CD14-positive monocyte (primary cell): Measurements from ENCODE around the gene PIANP. TPM values are rescaled to one million over a fixed set of nuclear protein-coding genes. Genes with fewer than 3 reads are reported as not detected.
A peak's percentile ranks its signal among the peaks of the same experiment; 100 is the strongest.

ENCODE experiments used
- DNase-seq, 3 donors: peaks; one replicate each; pipeline ENCODE4 v3.0.0-alpha.2; 2011 to 2022
- H2AFZ ChIP-seq: 2 replicates; pipeline ENCODE4 v1.6.0; 2012; ENCODE audit warnings: mild to moderate bottlenecking, low read depth, low read length, inconsistent platforms; ENCODE audit not compliant: insufficient read depth, poor library complexity, severe bottlenecking
- H3K27ac ChIP-seq, 2 donors: 1 replicate in 1 of 2; 2 replicates in 1 of 2; pipeline ENCODE4 v1.5.1; 2012 to 2013; ENCODE audit warnings: low read length in 2 of 2, control low read depth in 1 of 2, inconsistent platforms in 1 of 2, low read depth in 1 of 2, mild to moderate bottlenecking in 1 of 2
- H3K27me3 ChIP-seq, 2 donors: one replicate each; pipeline versions ENCODE4 v1.6.0 to v1.6.1; 2011 to 2013; ENCODE audit warnings: low read length in 2 of 2; ENCODE audit not compliant: control insufficient read depth in 2 of 2, insufficient read depth in 2 of 2
- H3K36me3 ChIP-seq, 2 donors: replicated peaks in 1 of 2; 1 replicate in 1 of 2; 2 replicates in 1 of 2; pipeline versions ENCODE4 v1.5.1 to v1.6.1; 2012 to 2013; ENCODE audit warnings: low read length in 2 of 2, control low read depth in 1 of 2, inconsistent platforms in 1 of 2, mild to moderate bottlenecking in 1 of 2; ENCODE audit not compliant: insufficient read depth in 2 of 2, control insufficient read depth in 1 of 2
- H3K4me1 ChIP-seq, 2 donors: 1 replicate in 1 of 2; 2 replicates in 1 of 2; pipeline versions ENCODE4 v1.5.1 to v1.6.1; 2012 to 2013; ENCODE audit warnings: low read length in 2 of 2, control low read depth in 1 of 2, inconsistent platforms in 1 of 2, mild to moderate bottlenecking in 1 of 2, moderate library complexity in 1 of 2; ENCODE audit not compliant: insufficient read depth in 2 of 2, control insufficient read depth in 1 of 2
- H3K4me2 ChIP-seq: replicated peaks from 2 replicates; pipeline ENCODE3; 2012; ENCODE audit warnings: low read length, moderate library complexity, mild to moderate bottlenecking; ENCODE audit not compliant: poor library complexity, severe bottlenecking; ENCODE audit errors: extremely low read depth
- H3K4me3 ChIP-seq, 3 experiments: fragments of 200-600 bp in 1 of 3; sonication (generic) in 1 of 3; replicated peaks in 1 of 3; 1 replicate in 2 of 3; 2 replicates in 1 of 3; pipeline ENCODE4 v1.5.1; 2011 to 2013; ENCODE audit warnings: low read length in 3 of 3, mild to moderate bottlenecking in 3 of 3, control low read depth in 2 of 3, low read depth in 2 of 3, inconsistent platforms in 1 of 3, moderate library complexity in 1 of 3
- H3K79me2 ChIP-seq: 2 replicates; pipeline ENCODE4 v1.6.0; 2012; ENCODE audit warnings: mild to moderate bottlenecking, control low read depth, inconsistent platforms, low read length, moderate library complexity; ENCODE audit not compliant: insufficient read depth
- H3K9ac ChIP-seq: 2 replicates; pipeline ENCODE4 v1.6.0; 2017; ENCODE audit warnings: low read length, mild to moderate bottlenecking; ENCODE audit not compliant: insufficient read depth, poor library complexity, severe bottlenecking
- H3K9me3 ChIP-seq, 2 donors: replicated peaks in 1 of 2; 1 replicate in 1 of 2; 2 replicates in 1 of 2; pipeline versions ENCODE4 v1.5.1 to v1.6.1; 2012 to 2013; ENCODE audit warnings: low read length in 2 of 2, control low read depth in 1 of 2; ENCODE audit not compliant: control insufficient read depth in 1 of 2, insufficient read depth in 1 of 2
- H4K20me1 ChIP-seq: 2 replicates; pipeline ENCODE4 v1.6.0; 2012; ENCODE audit warnings: mild to moderate bottlenecking, low read length, control low read depth, moderate library complexity; ENCODE audit not compliant: insufficient read depth
- H3K27ac Mint-ChIP-seq, 7 donors: one replicate each; pipeline ENCODE4 v1.8.0; 2020; ENCODE audit warnings: mild to moderate bottlenecking in 7 of 7, mixed read lengths in 7 of 7, moderate library complexity in 6 of 7, inconsistent platforms in 2 of 7
- H3K27me3 Mint-ChIP-seq, 3 donors: one replicate each; pipeline ENCODE4 v1.8.0; 2021 to 2022; ENCODE audit warnings: low read depth in 3 of 3, mild to moderate bottlenecking in 3 of 3, mixed read lengths in 3 of 3, moderate library complexity in 3 of 3, inconsistent platforms in 1 of 3
- H3K36me3 Mint-ChIP-seq, 2 donors: one replicate each; pipeline ENCODE4 v1.8.0; 2020; ENCODE audit warnings: mixed read lengths in 2 of 2, inconsistent platforms in 1 of 2, mild to moderate bottlenecking in 1 of 2
- H3K4me1 Mint-ChIP-seq: one replicate; pipeline ENCODE4 v1.8.0; 2020; ENCODE audit warnings: mild to moderate bottlenecking, mixed read lengths
- H3K4me3 Mint-ChIP-seq, 2 donors: one replicate each; pipeline ENCODE4 v1.8.0; 2020; ENCODE audit warnings: mild to moderate bottlenecking in 2 of 2, mixed read lengths in 2 of 2, moderate library complexity in 1 of 2
- H3K9me3 Mint-ChIP-seq, 7 donors: one replicate each; pipeline ENCODE4 v1.8.0; 2020 to 2022; ENCODE audit warnings: mixed read lengths in 7 of 7, mild to moderate bottlenecking in 6 of 7, moderate library complexity in 6 of 7, inconsistent platforms in 2 of 7
- CTCF ChIP-seq: fragments of 200-600 bp; IDR thresholded peaks from one replicate; pipeline ENCODE4 v1.8.0; 2022; ENCODE audit warnings: antibody characterized with exemption, mild to moderate bottlenecking
- WGBS: methylation state at CpG from one replicate; pipeline ENCODE4 v1.1.5; 2013; ENCODE audit warnings: missing lambda C conversion rate; ENCODE audit not compliant: insufficient coverage; 5-methylcytosine and 5-hydroxymethylcytosine counted together
- intact Hi-C, 2 donors: fragments of 100-400 bp; cut with micrococcal nuclease; formaldehyde crosslinking; loops; one replicate each; pipeline versions ENCODE4 v1.15.0 to v1.15.1; 2023
- polyA plus RNA-seq, 3 donors: library from polyadenylated mRNA; depleted of rRNA in 1 of 3; unstranded in 2 of 3; stranded (reverse) in 1 of 3; fragments of 300-500 nt in 2 of 3; fragments of >200 nt in 1 of 3; fragmentation: Illumina TruSeq in 2 of 3; gene quantifications; 1 replicate in 2 of 3; 2 replicates in 1 of 3; pipeline ENCODE4 v1.2.3, GENCODE V29; 2012 to 2021

Gene PIANP
- polyA plus RNA-seq, 3 donors: not detected

- Histone ChIP-seq H3K4me2 (no peak overlapping the region), H3K4me1 (peaks cover 4 to 12% of the 10 kb centered on the region in 2 donors), H3K36me3 (no peaks in the 10 kb centered on the region), H2AFZ (peak overlapping the region; percentile 46), H3K9ac (no peak overlapping the region), H3K4me3 (no peak overlapping the region), H3K79me2 (no peaks in the 10 kb centered on the region), H3K9me3 (peaks cover 8 to 21% of the 10 kb centered on the region in 2 donors), H3K27ac (no peak overlapping the region), H4K20me1 (no peaks in the 10 kb centered on the region), H3K27me3 (peaks cover 37 to 59% of the 10 kb centered on the region in 2 donors)
- intact Hi-C loops: no loop called here
- peaks cover 70 to 74% (median 70%) of the 10 kb centered on the region in 3 donors for H3K27me3 Mint-ChIP-seq
- H3K36me3 Mint-ChIP-seq: peaks cover 3 to 11% of the 10 kb centered on the region in 2 donors
- peaks cover 4 to 26% (median 14%) of the 10 kb centered on the region in 7 donors for H3K9me3 Mint-ChIP-seq
- WGBS: 4% methylated on average over 9 of the region's 10 CpGs
- no peak for DNase-seq
- no peak for TF ChIP-seq CTCF
- H3K4me3 Mint-ChIP-seq: peak overlapping the region in 1 of 2 donors; percentile 86
- H3K27ac Mint-ChIP-seq: no peak overlapping the region
- peaks cover 18% of the 10 kb centered on the region for H3K4me1 Mint-ChIP-seq
These were observed 3.0 kb upstream of the PIANP start for GRCh38 chr12:6703631-6704030.

- Histone ChIP-seq H3K27me3 (peaks cover 46 to 73% of the 10 kb centered on the region in 2 donors), H2AFZ (no peak overlapping the region), H3K36me3 (no peaks in the 10 kb centered on the region), H4K20me1 (no peaks in the 10 kb centered on the region), H3K4me1 (peaks cover 7 to 12% of the 10 kb centered on the region in 2 donors), H3K27ac (no peak overlapping the region), H3K9me3 (peaks cover 8 to 26% of the 10 kb centered on the region in 2 donors), H3K4me2 (peak overlapping the region; percentile 37), H3K9ac (no peak overlapping the region), H3K4me3 (no peak overlapping the region), H3K79me2 (no peaks in the 10 kb centered on the region)
- peak in 1 of 3 donors; percentile 29 for DNase-seq
- Mint-ChIP-seq H3K4me3 (peak overlapping the region; percentile 65 to 84), H3K9me3 (peaks cover 4 to 23% (median 14%) of the 10 kb centered on the region in 7 donors), H3K36me3 (peaks cover 3 to 11% of the 10 kb centered on the region in 2 donors), H3K27me3 (peaks cover 80 to 92% (median 84%) of the 10 kb centered on the region in 3 donors), H3K27ac (peak overlapping the region in 1 of 7 donors; percentile 43), H3K4me1 (peaks cover 26% of the 10 kb centered on the region)
- intact Hi-C loops: no loop called here
- 35% methylated on average over 11 of the region's 13 CpGs for WGBS
- TF ChIP-seq CTCF: no peak
These were observed 608 bp upstream of the PIANP start for GRCh38 chr12:6701078-6701768.
